NCI-H748 treated with DMSO at 0.1 percent for 48 hours (cell line): ENCODE data around the gene USP47.

Source experiments
- DNase-seq: peaks from one replicate; lab custom pipeline; 2025; lab: John Stamatoyannopoulos, UW

Gene USP47

DNA sequence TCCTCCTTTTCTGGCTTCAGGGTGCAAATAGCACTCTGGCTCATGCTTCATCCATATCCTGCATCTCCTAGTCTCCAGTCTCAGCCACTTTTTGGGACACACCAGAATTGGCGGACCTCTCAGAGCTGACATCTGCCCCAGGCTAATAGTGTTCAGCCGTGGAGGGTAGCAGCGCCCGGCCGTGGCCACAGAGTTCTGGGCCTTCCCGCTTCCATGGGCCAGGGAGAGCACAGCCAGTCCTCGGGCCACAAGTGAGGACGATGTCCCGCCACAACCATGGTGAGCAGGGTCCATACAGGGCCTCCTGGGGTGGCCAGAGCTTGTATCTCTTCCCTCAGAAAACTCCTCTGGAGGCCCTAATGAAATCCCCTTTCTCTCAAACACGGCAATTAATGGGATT lies 140.7 kb downstream of the USP47 start:
- no peak for DNase-seq

GRCh38 chr11:11982975-11983374 lies 141.2 kb downstream of the USP47 start:
- no peak for DNase-seq

GRCh38 chr11:11983427-11983826 lies 141.7 kb downstream of the USP47 start:
- no peak for DNase-seq

- no peak for DNase-seq
Observed at GRCh38 chr11:11984563-11984962, 142.8 kb downstream of the USP47 start.

DNA sequence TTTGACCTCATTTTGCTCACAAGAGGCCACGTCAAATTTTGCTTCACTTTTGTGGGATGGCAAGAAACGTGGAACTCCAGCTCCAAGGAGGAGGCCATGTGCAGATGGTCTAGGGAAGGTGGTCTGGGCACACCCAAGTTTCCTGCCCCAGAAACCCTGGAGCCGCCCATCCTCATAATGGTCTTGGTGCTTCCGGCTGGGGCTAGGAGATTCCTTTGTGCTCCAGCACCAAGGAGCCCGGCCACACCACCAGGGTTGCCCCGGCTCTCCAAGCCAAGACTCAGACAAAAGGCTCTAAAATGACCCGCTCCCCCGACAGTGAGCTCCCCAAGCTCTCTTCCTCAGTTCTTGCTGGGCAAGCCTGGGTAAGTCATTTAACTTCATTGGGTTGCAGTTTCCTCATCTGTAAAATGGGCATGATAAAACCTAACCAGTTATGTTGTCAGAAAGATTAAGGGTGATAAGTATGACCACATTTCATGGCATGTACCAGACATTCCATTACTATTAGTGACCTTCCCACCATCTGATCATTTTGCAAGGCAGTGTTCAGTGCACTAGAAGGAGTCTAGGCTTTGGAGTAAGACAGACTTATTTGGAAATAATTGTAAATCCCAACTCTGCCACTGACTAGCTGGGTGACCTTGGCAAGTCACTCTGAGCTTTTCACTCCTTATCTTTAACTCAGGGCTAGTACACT lies 143.4 kb downstream of the USP47 start:
- no peak for DNase-seq

GRCh38 chr11:11985954-11986949 lies 144.5 kb downstream of the USP47 start:
- no peak for DNase-seq

DNA sequence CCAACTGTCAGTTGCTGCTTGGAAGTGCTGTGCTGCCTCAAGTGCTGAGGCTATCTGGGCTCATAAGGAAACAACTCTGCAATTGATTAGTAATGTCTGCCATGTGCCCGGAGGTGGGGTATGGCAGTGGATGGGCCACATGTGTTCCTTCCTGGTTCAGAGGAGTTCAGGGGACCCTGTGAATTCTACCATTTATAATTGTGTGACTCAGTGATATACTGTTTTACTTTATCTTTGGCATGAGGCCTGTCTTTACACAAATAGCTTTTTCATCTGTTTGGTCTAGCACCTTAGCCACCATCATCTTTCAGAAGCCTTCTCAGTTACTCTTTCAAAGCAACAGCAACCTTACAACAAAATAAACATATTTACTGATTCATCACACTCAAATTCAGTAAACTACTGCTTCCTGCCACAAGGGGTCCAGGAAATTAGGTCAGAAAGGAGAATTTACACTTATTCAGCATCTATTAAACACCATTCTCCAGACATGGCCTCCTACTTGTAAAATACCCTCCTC lies 145.8 kb downstream of the USP47 start:
- DNase-seq = no peak

- DNase-seq = no peak
Observed at GRCh38 chr11:11988099-11988651, 146.4 kb downstream of the USP47 start.

DNA sequence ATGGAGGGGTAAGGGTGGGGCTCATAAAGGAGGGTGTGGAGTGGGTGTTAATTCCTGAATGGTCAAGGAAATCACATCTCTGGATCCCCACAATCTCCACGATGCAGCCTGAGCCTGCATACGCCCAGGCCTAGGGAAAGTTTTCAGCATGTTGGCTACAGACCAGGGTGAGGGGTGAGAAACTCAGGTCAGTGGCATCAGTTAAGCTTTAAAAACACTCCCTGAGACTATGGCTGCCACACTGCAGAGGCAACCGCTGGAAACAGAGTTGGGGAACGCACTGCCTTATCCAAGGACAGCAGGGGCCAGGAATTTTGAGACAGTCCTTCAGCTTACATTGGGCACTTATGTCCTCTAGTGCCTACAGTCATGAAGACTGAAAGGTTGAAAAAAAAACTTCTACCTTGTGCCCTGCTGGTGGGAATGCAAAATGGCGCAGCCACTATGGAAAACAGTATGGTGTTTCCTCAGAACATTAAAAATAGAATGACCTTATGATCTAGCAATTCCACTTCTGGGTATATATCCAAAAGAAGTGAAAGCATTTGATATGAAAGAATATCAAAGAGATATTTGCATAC lies 147.0 kb downstream of the USP47 start:
- DNase-seq = no peak

DNA sequence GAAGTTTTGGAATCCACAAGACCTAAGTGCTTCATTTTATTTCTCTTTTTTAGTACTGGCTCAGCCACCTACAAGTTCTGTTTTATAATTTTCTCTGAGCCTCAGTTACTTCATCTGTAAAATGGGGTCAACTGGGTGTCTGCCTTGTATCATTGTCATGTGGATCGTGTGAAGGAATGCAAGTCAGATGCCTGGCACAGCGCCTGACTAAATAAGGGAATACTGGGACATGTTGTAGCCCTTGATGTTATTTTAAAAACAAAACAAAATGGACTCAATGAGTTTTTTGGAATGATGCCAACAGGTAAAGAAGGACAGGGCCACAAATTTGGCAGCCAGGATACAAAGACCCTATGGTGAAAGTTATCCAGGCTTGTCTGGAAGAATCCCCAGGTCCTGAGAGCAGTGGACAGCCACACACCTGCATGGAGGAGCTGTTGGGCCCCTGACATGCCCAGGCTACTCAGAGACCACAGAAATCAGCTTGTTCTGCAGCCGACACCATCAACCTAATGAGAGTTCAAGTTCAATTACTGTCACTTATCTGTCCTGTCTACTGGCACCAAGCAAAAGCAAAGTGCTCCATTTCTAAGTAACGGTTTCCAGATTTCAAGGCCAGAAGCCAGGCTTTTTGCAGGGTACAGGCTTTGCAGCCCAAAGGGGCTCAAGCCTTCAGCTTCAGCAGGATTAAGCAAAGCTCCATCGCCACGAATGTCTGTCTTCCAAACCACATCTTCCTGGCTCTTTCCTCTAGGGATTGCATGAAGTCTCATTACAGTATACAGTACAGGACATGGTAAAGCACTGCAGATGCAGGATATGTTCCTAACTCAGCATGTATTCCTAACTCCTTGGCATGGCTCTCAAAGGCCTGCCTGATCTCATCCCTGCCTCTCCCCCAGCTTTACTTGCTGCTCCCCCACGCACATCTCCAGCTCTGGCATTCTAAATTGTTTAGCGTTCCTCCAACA lies 148.3 kb downstream of the USP47 start:
- no peak for DNase-seq

- no peak for DNase-seq
Observed at GRCh38 chr11:11992257-11993212, 150.8 kb downstream of the USP47 start.

GRCh38 chr11:11993839-11994238 lies 152.1 kb downstream of the USP47 start:
- DNase-seq = no peak

DNA sequence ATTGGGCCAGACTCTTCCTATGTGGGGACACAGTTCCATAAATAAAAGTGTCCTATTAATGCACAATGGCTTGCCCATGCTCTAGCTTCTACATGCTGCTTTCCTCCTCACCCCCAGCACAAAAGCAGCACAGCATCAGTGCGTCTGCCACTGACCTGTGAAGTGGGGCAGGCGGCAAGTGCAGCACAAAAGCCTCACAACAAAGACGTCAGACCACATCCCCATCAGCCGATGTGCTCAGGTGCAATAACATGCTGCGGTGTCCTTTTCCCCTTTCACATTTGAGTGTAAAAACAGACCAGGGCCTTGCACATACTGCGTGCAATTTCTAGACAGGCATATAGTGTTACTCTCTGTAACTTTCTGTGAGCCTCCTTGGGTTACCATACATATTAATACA lies 153.8 kb downstream of the USP47 start:
- DNase-seq = no peak

GRCh38 chr11:11996321-11997048 lies 154.7 kb downstream of the USP47 start:
- no peak for DNase-seq

DNA sequence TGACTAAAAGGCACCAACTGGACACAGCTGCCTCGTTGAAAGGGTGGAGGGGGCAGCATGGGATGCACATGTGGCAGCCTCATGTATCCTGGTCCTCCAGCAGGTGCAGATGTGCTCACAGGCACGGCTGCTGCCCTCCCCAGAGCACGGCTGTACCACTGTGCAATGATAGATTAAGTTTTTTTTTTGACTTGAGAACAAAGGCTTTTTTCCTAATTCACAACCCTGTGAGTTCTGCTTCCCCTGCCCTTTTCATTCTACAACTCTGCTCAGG lies 155.2 kb downstream of the USP47 start:
- DNase-seq = no peak

DNA sequence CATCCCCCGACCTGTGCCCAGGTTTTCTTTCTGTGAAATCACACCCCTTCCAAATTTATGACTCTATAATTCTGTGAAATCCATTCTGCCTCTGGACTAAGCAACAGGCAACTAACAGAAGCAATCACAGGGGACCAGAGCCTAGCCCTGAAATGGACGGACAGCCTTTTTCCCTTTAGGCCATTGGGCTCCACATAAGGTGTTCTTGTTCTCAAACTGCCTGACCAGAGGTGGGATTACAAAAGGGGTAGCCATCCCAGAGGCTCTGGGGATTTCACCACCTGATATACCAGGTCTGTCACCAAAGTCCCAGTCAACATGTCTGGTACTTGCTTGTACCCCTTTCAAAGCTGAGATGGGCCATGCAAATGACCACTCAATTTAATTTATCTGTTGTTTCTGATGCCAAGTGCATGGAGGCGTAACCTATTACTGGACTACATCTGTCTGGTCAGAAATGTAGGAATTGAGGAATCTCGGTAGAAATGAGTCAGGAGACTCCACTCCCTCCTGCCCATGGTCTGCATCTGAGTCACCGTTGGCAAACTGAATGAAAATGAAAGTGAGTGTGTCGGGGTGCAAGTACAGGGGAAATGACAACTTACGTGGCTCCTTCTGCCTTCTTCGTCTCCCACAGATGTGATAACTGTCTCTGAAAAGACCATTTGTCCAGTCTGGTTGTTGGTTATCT lies 156.5 kb downstream of the USP47 start:
- DNase-seq = no peak

DNA sequence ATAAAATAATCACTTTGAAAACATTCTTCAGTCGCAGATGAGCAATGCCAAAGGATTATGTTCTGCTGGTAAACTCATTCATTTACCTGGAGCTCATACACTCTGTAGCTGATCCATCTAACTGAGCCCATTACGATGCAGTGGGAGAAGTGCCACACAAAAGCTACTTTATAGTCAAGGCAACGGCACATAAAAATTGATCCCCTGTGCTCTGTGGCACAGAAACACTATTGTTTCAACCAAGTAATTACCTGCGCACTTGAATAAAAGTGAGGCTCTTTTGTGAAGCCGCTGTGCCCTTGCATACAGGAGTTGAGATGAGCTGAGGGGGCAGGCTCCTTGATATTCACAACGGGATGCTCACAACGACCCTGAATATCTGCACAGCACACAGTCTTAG lies 159.4 kb downstream of the USP47 start:
- DNase-seq = peak; percentile 91

- no peak for DNase-seq
Observed at GRCh38 chr11:12003336-12003735, 161.6 kb downstream of the USP47 start.

GRCh38 chr11:12003815-12004214 lies 162.0 kb downstream of the USP47 start:
- no peak for DNase-seq
